H9 (cell line): Measurements from ENCODE around the gene PROM1. TPM values are rescaled to one million over a fixed set of nuclear protein-coding genes. Genes with fewer than 3 reads are reported as not detected.

Source experiments
- DNase-seq: peaks from one replicate; pipeline ENCODE4 v3.0.0-alpha.2; 2017
- H2AFZ ChIP-seq: one replicate; pipeline ENCODE4 v1.6.1; 2013; ENCODE audit warnings: mild to moderate bottlenecking, low read length, control low read depth, moderate library complexity
- H2AK5ac ChIP-seq: 2 replicates; pipeline ENCODE4 v1.6.1; 2013; ENCODE audit warnings: low read length, control low read depth, mixed read lengths; ENCODE audit not compliant: insufficient read length
- H2BK120ac ChIP-seq: one replicate; pipeline ENCODE4 v1.6.1; 2013; ENCODE audit warnings: low read depth, mild to moderate bottlenecking, low read length, control low read depth, inconsistent platforms; ENCODE audit not compliant: poor library complexity, severe bottlenecking
- H2BK12ac ChIP-seq: 2 replicates; pipeline ENCODE4 v1.6.1; 2013; ENCODE audit warnings: low read length, control low read depth, mixed read lengths, low read depth; ENCODE audit not compliant: insufficient read length
- H2BK15ac ChIP-seq: 2 replicates; pipeline ENCODE4 v1.6.1; 2013; ENCODE audit warnings: low read depth, low read length, control low read depth
- H2BK20ac ChIP-seq: one replicate; pipeline ENCODE4 v1.6.1; 2013; ENCODE audit warnings: low read depth, mild to moderate bottlenecking, low read length, control low read depth, inconsistent platforms; ENCODE audit not compliant: poor library complexity, severe bottlenecking
- H2BK5ac ChIP-seq: 2 replicates; pipeline ENCODE4 v1.6.1; 2013; ENCODE audit warnings: low read length, control low read depth, mixed read lengths; ENCODE audit not compliant: insufficient read length
- H3K14ac ChIP-seq: 2 replicates; pipeline ENCODE4 v1.6.1; 2013; ENCODE audit warnings: low read length, control low read depth; ENCODE audit not compliant: insufficient read depth
- H3K18ac ChIP-seq: 2 replicates; pipeline ENCODE4 v1.6.1; 2013; ENCODE audit warnings: low read depth, mild to moderate bottlenecking, mixed read lengths, low read length, control low read depth; ENCODE audit not compliant: insufficient read length
- H3K23ac ChIP-seq: 2 replicates; pipeline ENCODE4 v1.6.1; 2013; ENCODE audit warnings: low read length, control low read depth, mixed read lengths, low read depth; ENCODE audit not compliant: insufficient read length
- H3K23me2 ChIP-seq: 2 replicates; pipeline ENCODE4 v1.6.1; 2013; ENCODE audit warnings: low read depth, mild to moderate bottlenecking, mixed read lengths, low read length, control low read depth; ENCODE audit not compliant: insufficient read length, poor library complexity, severe bottlenecking
- H3K27ac ChIP-seq: 2 replicates; pipeline ENCODE4 v1.5.1; 2013; ENCODE audit warnings: low read length, control low read depth, mixed read lengths, low read depth; ENCODE audit not compliant: insufficient read length
- H3K27me3 ChIP-seq: 2 replicates; pipeline ENCODE4 v1.6.1; 2013; ENCODE audit warnings: low read length, control low read depth, inconsistent platforms; ENCODE audit not compliant: insufficient read depth
- H3K4ac ChIP-seq: 2 replicates; pipeline ENCODE4 v1.6.1; 2013; ENCODE audit warnings: low read depth, mild to moderate bottlenecking, control low read depth, inconsistent platforms, low read length, moderate library complexity
- H3K4me1 ChIP-seq: 2 replicates; pipeline ENCODE4 v1.6.1; 2013; ENCODE audit warnings: low read length, control low read depth, inconsistent platforms; ENCODE audit not compliant: insufficient read depth
- H3K4me2 ChIP-seq: 2 replicates; pipeline ENCODE4 v1.6.1; 2013; ENCODE audit warnings: low read length, control low read depth, mixed read lengths; ENCODE audit not compliant: insufficient read length, insufficient read depth
- H3K56ac ChIP-seq: 2 replicates; pipeline ENCODE4 v1.6.1; 2013; ENCODE audit warnings: low read depth, mild to moderate bottlenecking, mixed read lengths, low read length, control low read depth; ENCODE audit not compliant: insufficient read length
- H3K79me1 ChIP-seq: 2 replicates; pipeline ENCODE4 v1.6.1; 2013; ENCODE audit warnings: low read depth, mild to moderate bottlenecking, moderate library complexity, low read length, control low read depth, inconsistent platforms; ENCODE audit not compliant: insufficient read depth, poor library complexity, severe bottlenecking
- H3K79me2 ChIP-seq: 2 replicates; pipeline ENCODE4 v1.6.1; 2013; ENCODE audit warnings: low read length, control low read depth, inconsistent platforms; ENCODE audit not compliant: insufficient read depth
- H3K9ac ChIP-seq: 2 replicates; pipeline ENCODE4 v1.6.1; 2013; ENCODE audit warnings: low read length, control low read depth, mixed read lengths; ENCODE audit not compliant: insufficient read length; ENCODE audit errors: extremely low read depth
- H3K9me3 ChIP-seq: one replicate; pipeline ENCODE4 v1.6.1; 2013; ENCODE audit warnings: low read depth, low read length, inconsistent platforms; ENCODE audit not compliant: control insufficient read depth
- H3T11ph ChIP-seq: one replicate; pipeline ENCODE4 v1.6.1; 2013; ENCODE audit warnings: mild to moderate bottlenecking, low read length, control low read depth, inconsistent platforms
- H4K20me1 ChIP-seq: one replicate; pipeline ENCODE4 v1.6.1; 2013; ENCODE audit not compliant: control insufficient read depth, insufficient read length, insufficient read depth
- H4K5ac ChIP-seq: 2 replicates; pipeline ENCODE4 v1.6.1; 2013; ENCODE audit warnings: low read depth, mild to moderate bottlenecking, mixed read lengths, low read length, control low read depth; ENCODE audit not compliant: insufficient read length
- H4K8ac ChIP-seq: replicated peaks from 2 replicates; pipeline ENCODE4 v1.6.1; 2013; ENCODE audit warnings: low read length, control low read depth, mixed read lengths, low read depth; ENCODE audit not compliant: insufficient read length
- H4K91ac ChIP-seq: 2 replicates; pipeline ENCODE4 v1.6.1; 2013; ENCODE audit warnings: low read depth, mild to moderate bottlenecking, moderate library complexity, mixed read lengths, low read length, control low read depth; ENCODE audit not compliant: insufficient read length
- H3K27ac Mint-ChIP-seq, 3 experiments: 2 replicates in 2 of 3; 3 replicates in 1 of 3; pipeline ENCODE4 v1.8.0; 2020 to 2021; ENCODE audit warnings: mixed read lengths in 3 of 3, mild to moderate bottlenecking in 1 of 3, moderate library complexity in 1 of 3
- H3K27me3 Mint-ChIP-seq: 2 replicates; pipeline ENCODE4 v1.8.0; 2021; ENCODE audit warnings: low read depth, mild to moderate bottlenecking, moderate library complexity, mixed read lengths
- H3K36me3 Mint-ChIP-seq, 3 experiments: 2 replicates in 2 of 3; 3 replicates in 1 of 3; pipeline ENCODE4 v1.8.0; 2020 to 2021; ENCODE audit warnings: low read depth in 3 of 3, mixed read lengths in 3 of 3; ENCODE audit not compliant: insufficient read depth in 1 of 3
- H3K4me1 Mint-ChIP-seq, 2 experiments: 2 replicates each; pipeline ENCODE4 v1.8.0; 2020; ENCODE audit warnings: mixed read lengths in 2 of 2
- H3K4me3 Mint-ChIP-seq, 2 experiments: 2 replicates in 1 of 2; 3 replicates in 1 of 2; pipeline ENCODE4 v1.8.0; 2020 to 2021; ENCODE audit warnings: mild to moderate bottlenecking in 2 of 2, mixed read lengths in 2 of 2, moderate library complexity in 1 of 2
- H3K9me3 Mint-ChIP-seq, 2 experiments: 2 replicates in 1 of 2; 3 replicates in 1 of 2; pipeline ENCODE4 v1.8.0; 2020; ENCODE audit warnings: mild to moderate bottlenecking in 2 of 2, mixed read lengths in 2 of 2, moderate library complexity in 1 of 2
- CTCF ChIP-seq: fragments of 200-600 bp; sonication (generic); conservative IDR thresholded peaks from 3 replicates; pipeline ENCODE4 v1.8.0; 2021; ENCODE audit warnings: antibody characterized with exemption, mild to moderate bottlenecking
- WGBS: extraction: QIAGEN DNeasy Blood & Tissue Kit; methylation state at CpG from one replicate; pipeline ENCODE4 v1.1.7; 2013; ENCODE audit warnings: missing lambda C conversion rate, low lambda C conversion rate, mixed read lengths; ENCODE audit not compliant: insufficient read length; ENCODE audit errors: extremely low coverage; 5-methylcytosine and 5-hydroxymethylcytosine counted together
- total RNA-seq: library from RNA; stranded (reverse); gene quantifications from 2 replicates; pipeline ENCODE4 v1.2.1, GENCODE V29; 2021

Gene PROM1
- total RNA-seq, 1 experiment from 2014 or later = 98.3 TPM

DNA sequence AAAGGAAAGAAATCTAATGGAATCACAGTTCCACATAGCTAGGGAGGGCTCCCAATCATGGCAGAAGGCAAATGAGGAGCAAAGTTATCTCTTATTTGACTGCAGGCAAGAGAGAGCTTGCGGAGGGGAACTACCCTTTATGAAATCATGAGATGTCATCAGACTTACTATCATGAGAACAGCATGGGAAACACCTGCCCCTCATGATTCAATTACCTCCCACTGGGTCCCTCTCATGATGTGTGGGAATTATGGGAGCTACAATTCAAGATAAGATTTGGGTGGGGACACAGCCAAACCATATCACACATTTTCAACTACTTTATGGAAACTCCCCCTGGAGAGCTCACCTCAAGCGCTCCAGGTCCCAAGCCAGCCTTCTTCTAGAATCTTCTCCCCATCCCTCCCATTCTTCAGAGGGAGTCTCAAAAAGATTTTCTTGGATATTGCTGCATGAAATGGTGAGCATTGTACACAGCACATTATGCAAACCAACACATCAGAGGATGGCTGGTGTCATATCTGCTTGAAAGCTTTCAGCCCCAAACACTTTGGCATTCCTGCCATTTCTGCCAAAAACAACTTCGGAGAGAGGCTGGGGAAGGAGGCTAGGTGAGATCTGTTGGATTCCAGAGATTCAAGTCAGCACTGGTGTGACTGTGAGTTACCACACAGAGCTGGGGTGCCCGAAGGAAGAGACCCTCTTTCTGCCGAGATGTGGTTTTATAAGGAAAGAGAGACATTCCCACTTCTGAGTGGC lies 152.2 kb downstream of the PROM1 start:
- no peaks in the 10 kb centered on the region for H3K4me1 Mint-ChIP-seq
- no peak overlapping the region; a peak in 1 of 7 replicates for H3K27ac Mint-ChIP-seq
- no peak overlapping the region for H3K4ac ChIP-seq
- no peaks in the 10 kb centered on the region for H3K79me1 ChIP-seq
- no peak overlapping the region for H2BK15ac ChIP-seq
- no peaks in the 10 kb centered on the region for H3K79me2 ChIP-seq
- H2AK5ac ChIP-seq = no peak overlapping the region
- no peak overlapping the region for H4K91ac ChIP-seq
- H2BK20ac ChIP-seq = no peak overlapping the region
- no peak overlapping the region for H3K56ac ChIP-seq
- no peak for DNase-seq
- no peak overlapping the region for H3K23ac ChIP-seq
- no peak overlapping the region for H3K18ac ChIP-seq
- no peaks in the 10 kb centered on the region; the same call in 1 of the 2 replicates for H3K27me3 Mint-ChIP-seq
- no peak overlapping the region for H3K4me3 Mint-ChIP-seq
- TF ChIP-seq CTCF = no peak
- H3K4me1 ChIP-seq = no peaks in the 10 kb centered on the region
- no peaks in the 10 kb centered on the region for H4K20me1 ChIP-seq
- no CpG with 5 or more reads among the region's 5 CpGs for WGBS
- H3K4me2 ChIP-seq = no peak overlapping the region
- H4K8ac ChIP-seq = no peak overlapping the region
- H3K14ac ChIP-seq = no peak overlapping the region
- H3K9me3 Mint-ChIP-seq = no peaks in the 10 kb centered on the region
- no peak overlapping the region for H3K9ac ChIP-seq
- no peak overlapping the region for H2BK120ac ChIP-seq
- H3K27me3 ChIP-seq = no peaks in the 10 kb centered on the region
- no peak overlapping the region for H2BK12ac ChIP-seq
- no peaks in the 10 kb centered on the region for H3K9me3 ChIP-seq
- no peak overlapping the region for H3K27ac ChIP-seq
- H2AFZ ChIP-seq = no peak overlapping the region
- no peaks in the 10 kb centered on the region for H3K36me3 Mint-ChIP-seq
- H3K23me2 ChIP-seq = no peaks in the 10 kb centered on the region
- no peak overlapping the region for H2BK5ac ChIP-seq
- no peak overlapping the region for H4K5ac ChIP-seq
- no peak overlapping the region for H3T11ph ChIP-seq
